T-helper 1 cell (primary cell): ENCODE data around the gene MEG3.

Experiments used
- DNase-seq, 5 donors: peaks; one replicate each; pipeline ENCODE4 v3.0.0-alpha.2; 2012 to 2020
- total RNA-seq, 4 donors: gene quantifications; one replicate each; lab custom pipeline; 2026; lab: John Stamatoyannopoulos, UW

Gene MEG3
- total RNA-seq, result 0 to 0.12 (median 0.04) reads per million in 4 donors

DNA sequence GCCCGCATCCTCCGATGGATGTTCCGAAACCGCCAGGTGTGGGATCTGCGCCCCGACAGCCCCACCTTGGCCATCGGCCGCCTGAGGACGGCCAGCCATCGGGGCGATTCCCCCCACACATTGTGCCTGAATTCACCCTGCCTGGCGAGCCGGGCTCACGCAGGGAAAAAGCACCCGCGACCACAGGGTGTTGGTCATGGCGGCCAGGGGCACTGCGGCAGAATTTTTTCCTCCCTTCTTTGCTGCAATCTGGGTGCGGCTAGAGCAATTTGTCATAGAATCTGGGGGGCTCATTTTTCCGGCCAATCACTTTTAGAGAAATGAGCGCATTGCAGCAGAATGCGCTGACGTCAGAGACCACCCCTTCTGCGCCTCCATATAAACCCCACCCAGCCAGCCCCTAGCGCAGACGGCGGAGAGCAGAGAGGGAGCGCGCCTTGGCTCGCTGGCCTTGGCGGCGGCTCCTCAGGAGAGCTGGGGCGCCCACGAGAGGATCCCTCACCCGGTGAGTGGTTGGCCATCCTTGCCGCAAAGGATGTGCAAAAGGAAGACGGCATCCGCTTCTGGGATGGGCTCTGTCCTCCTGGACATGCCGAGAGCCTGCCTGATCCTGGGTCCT, at the start of gene MEG3:
MEG3 (plus strand) TSS at position 406 of the 619 bp plus-strand sequence.
- DNase-seq, result no peak

DNA sequence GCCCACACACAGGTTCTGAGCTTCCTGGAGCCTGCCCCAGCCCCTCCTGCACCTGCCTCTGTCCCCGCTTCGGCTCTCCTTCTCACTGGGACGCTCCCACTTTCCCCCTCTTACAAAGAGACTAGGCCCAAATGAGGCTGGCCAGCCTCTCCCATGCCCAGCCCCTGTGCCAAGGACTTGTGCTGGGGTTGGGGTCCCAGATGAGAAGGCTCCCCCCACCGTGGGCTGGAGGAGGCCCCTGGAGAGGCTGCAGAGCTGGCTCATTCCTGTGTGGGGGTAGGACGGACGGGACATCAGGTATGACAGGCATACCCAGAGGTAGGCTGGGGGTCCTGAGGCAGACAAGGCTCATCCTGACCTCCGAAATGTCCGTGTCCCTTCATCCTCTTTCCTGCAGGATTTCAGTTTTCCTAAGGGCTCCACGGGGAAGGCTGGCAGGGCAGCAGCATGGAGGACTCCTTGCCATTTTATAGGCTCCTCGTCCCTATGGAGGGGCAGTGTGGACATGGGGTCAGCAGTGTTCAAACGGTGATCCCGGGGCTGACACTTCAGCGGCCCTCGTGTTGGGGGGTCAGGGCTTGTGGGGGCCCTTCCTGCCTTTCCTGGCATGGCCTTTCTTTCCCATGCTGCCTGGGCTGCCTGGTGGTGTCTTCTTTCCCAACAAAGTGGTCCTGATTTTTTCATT, 49.1 kb upstream of the MEG3 start:
- DNase-seq, result no peak

DNA sequence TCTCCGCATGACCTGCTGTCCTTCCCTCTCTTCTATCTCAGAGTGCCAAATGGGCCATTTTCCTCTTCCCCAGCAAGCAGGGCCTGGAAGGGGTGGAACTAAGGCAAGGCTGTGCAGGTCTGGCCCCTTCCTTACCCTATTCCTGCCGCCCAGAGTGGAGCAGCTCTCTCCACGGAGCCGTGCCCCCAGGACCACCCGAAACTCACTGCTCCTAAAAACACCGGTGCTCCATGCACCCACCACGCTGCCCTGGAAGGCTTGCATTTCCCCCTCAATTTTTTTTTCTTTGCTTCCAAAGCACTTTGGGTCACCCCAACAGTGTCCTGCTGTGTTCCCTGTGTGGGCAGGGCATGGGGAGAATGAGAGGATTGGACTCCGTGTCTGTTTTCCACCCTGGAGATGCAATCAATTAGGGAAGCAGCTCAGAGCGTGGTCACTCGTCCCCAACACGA, 48.5 kb upstream of the MEG3 start:
- DNase-seq, result no peak

DNA sequence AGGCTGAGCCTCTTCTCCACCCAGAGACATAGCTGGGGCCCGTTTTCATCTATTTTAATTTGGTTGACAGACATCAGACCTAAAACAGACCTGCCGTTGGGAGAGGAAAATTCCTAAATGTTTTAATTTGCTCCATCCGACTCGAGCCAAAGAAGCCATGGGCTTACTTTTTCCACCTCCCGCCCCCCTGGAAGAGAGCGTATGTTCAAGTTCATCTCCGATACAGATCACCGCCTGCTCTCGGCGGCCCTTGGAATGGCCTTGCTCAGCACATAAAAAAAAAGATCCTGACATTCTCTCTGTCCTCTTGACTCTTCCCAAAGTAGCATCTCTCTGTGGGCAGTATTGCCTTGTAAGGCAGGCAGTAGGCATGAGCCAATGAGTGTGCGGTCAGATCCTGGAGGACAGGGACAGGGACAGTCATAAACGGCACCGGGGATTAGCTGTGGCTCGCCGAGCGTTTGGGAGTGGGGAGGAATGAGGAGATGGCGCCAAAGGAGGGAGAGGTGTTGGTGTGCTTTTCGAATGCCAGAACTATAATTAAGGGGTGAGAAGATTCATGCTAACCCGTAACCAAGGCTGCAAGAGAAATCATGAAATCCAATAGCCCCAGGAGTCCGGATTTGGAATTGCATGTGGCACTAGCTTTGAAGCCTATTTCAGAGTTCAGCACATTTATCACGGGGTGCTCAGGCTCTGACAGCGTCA, 47.9 kb upstream of the MEG3 start:
- DNase-seq, result no peak

DNA sequence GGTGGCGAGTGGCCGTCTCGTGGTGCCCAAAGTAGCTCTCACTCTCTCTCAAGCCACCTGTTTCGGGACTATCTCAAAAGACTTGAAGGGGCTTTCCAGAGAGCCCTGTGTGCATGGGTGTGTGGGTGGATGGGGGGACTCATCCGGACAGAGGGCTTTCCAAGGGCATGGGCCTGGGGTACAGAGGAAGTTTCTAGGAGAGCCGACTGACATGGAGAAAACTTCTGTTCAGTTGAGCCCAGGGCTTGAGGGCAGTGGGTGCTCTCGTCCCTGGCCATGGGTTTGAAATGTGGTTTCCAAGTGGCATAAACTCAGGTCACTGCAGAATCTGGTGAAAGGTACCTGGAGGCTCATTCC, 47.4 kb upstream of the MEG3 start:
- no peak for DNase-seq

DNA sequence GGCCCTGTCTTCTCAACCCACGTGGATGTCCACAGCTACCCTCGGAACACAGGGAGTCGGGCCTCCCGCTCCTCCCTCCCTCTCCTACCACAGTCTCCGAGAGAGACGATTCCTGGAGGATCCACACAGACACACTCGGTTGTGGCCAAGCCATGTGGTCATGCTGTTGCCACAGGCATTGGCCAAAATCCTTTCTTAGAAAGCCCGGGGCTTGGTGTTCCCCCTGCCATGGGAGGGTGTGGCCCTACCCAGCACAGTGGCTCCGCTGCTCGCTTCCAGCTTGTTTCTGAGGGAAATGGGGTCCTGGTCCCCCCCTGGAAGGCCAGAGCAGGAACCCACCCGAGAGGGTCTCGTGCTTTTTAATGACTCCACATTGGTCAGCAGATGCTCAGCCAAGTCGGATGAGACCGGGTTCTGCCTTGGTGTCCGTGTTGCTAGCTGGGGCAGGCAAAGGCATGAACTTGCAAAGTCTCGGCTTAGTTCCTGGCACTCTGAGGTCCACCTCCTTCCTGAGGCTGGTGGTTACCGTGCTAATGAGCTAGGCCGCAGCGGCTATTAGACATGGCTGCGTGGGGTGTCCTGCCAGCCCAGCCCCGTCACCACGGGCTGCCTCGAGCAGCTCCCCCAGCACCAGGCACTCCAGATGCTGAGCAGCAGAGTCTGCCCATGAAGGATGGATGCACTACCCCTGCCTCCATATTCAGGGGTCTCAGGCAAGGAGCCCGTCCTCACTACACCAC, 46.8 kb upstream of the MEG3 start:
- DNase-seq, result no peak

DNA sequence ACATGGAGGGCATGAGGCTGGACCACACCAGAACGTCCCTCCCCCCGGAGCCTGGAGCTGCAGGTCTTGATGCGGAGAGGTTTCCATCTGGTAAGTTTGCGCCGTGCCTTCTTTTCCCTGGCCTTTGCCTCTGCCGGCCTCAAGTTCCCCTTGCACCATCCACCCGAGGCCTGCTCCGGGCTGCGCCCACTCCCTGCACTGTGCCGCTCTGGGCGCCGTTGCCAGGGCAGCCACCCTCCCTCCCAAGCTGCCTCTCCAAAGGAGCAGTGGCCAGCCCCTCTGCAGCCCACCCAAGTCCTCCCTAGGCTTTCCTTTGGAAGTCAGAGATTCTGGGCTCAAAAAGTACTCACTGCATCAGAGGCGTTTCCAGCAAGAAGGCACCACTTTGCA, 46.2 kb upstream of the MEG3 start:
- no peak for DNase-seq

DNA sequence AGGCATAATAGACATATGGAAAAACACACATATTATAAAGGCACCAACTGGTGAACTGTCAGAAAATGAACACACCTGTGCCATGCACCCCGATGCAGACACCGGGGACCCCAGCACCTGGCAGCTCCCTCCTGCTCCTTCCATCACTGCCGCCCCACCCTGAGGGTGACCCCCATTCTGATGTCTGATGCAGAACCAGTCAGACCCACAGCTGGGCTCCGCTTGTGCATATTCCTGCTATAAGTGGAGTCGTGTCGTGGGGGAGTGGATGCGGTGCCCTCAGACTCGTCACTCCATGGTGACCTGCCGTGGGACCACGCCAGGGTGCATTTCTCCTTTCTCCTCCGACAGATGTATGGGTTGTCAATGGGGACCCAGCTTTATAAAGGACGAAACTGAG, 45.7 kb upstream of the MEG3 start:
- DNase-seq, result no peak

DNA sequence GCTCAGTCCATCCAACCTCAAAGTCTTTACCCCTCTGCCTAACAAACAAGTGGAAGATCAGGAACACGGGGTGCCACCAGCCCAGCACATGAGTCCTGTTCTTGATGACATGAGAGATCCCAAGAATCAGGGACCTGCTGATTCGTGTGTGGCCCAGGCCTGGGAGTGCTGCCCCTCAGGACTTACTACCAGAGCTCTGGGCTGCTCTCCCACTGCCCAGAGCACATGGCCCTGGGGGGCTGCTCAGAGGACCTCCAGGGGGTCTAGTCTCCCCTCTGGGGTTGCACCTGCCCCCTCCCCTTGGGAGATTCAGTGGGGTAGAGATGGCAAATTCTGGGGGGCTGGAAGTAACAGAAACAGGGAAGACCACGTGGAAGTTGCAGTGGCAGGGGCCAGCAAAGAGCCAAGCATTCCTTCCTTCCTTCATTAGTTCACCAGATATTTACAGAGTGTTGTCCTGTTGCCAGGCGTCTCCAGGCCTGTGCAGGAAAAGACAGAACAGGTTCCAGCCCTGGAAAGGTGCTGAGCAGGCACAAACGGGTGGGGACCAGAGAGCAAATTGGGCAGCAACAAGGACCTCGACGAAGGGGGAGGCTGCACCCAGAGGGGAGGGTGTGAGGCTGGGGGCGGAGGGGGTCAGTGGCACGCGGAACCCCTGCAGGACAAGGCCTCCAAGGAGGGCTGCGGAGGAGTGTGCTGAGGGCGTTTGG, 45.1 kb upstream of the MEG3 start:
- DNase-seq, result no peak

DNA sequence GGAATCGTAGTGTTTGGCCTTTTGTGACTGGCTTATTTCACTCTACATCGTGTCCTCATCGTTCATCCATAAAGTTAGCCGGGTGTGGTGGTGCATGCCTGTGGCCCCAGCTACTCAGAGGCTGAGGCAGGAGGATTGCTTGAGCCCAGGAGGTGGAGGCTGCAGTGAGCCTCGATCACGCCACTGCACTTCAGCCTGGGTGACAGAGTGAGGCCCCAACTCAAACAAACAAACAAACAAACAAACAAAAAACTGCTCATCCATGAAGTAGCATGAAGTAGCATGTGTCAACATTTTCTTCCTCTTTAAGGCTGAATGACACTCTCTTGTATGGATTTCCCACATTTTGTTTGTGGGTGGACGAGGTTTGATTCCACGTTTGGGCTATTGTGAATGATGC, 44.0 kb upstream of the MEG3 start:
- no peak for DNase-seq

DNA sequence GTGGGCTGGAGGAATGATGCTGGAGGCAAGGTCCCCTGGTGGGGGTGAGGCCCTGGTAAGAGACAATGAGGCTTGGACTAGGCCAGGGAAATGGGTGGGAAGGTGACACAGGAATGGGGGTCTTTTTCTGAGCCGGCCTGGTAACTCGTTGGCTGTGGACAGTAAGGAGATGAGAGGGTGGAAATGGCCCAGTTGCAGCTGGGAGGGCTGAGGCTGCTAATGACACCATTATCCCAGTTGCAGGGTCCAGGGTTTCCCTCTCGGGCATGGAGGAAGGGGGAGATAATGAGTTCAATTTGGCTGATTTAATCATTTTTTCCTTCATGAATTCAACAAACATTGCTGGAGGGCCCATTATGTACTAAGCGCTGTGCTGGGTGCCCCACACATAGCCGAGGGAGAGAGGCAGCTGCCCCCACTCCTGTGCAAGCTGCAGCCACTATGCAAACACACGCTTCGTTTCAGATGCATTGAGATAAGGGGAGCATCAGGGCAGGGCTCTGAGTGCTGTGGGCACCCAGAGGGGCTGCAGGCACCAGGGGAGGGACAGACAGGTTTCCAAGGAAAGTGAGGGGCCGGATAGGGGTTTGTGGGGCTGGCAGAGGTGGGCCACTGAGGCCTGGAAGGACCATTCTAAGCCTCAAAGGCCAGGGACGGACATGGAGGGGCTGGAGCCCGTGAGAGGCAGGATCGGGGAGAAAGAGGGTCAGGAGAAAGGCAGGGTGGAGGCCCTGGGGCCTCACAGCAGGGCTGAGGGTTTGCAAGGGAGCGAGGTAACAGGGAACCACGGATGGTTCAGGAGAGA, 43.2 kb upstream of the MEG3 start:
- no peak for DNase-seq

DNA sequence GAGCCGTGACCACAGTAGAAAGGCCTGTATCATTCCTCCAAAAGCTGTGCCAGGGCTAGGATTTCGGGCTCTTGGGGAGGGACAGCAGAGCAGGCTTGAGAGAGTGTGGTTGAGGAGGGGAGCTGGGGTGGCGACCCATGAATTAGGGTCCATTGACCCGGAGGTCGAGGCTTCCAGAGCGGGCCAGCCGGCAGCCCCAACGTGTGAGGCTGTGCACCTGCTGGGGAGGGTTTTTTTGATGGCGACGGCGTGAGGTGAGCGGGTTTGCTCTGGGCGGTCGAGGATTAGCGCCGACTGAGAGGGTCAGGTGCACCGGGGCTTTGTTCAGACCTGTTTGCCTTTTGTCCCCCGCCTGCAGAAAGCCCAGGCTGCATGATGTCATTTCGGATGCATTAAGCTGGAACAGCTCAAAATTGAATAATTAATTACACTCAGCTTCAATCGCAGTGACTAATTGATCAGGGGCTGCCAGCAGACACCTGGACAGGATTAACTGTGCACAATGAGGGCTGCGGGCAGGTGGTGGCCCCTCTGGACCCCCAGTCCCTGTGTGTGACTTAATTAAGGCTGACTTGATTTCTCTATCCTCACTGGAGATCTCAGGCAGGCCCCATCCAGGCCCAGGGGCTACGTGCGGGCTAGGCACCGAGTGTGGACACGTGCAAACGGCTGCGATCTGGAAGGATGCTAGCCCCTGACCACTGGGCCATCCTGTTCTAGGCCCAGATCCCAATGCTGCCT, 42.1 kb upstream of the MEG3 start:
- DNase-seq, result no peak

DNA sequence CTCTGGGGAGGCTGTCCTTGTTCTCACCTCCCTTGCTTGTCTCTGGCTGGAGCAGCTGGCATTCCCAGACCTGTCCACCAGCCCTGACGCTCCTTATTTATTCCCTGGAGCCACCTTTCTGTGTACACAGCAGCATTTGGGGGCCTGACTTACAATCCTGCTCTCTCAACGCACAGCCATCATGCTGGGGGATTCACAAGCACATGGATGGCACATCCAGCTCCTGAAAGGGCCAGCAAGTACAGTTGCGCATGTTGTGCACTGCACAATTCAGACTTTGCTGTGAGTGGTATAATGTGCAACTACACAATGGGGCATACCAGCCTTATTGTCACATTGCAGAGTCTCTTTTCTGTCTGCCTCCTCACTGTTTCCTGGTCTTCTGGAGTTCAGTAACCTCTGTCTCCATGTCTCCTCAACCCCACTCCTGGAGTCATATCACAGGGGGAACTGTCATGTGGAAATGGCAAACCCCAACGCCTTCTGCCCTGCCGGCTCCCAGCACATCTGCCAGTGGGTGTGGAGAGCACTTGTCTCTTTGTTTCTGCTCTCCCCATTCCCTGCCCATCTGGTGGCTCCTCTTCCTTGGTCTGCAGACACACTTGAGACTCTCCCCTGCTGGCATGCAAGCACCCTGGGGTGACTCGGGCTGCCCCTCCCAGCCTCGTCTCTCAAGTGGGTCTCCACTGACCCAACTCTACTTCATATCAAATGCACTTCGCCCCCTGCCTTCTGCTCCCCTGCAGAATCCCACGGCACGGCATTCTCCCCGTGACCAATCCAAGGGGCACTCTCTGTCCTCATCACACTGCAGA, 41.2 kb upstream of the MEG3 start:
- DNase-seq, result no peak

DNA sequence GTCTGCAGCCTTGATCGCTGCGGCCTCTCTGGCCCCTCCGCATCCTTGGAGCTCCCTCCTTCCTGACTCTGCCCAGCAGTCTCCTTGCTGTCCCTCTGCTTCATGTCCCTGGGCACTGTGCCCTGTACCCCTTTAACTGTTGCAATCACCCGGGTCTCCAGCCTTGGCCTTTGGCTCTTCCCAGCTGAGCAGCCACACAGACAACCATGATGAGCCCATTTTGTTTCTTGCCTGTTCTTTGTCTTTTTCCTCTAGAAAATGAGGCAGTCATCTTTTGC, 40.6 kb upstream of the MEG3 start:
- DNase-seq, result no peak

DNA sequence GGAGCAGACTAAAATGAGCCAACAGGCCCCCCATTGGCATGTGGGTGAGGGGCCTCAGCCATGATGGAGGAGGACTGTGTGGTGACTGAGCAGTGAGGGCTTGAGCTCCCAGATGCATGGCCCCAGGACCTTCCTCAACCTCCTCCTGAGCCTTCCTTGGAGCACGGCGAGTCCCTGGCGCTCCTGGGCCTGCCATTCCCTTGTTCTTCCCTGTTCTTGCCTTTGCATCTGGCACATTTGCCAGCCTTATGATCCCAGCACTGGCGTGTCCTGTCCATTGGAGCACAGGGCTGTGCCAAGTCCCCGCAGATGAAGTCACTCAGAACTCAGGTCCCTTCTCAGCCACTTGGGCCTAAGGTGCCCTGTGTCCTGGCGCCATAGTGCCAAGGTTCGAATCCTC, 40.3 kb upstream of the MEG3 start:
- DNase-seq, result no peak

DNA sequence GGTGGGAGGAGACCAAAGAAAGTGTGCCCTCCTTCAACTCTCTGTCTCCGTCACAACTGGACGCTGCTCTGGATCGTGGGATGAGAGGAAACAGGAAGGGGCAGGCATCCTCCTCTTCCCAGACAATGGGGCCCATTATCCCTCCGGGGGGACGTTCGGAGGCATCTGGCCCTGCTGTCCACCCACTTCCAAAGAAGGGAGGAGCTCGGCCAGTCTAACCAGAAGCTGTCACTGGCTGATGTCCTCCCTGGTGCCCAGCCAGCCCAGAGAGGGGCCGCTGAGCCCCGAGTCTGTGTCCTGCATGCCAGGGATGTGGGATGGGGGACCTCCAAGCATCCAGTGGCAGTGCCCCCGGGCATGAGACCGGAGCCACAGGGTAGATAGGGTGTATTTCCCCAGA, 39.8 kb upstream of the MEG3 start:
- no peak for DNase-seq

DNA sequence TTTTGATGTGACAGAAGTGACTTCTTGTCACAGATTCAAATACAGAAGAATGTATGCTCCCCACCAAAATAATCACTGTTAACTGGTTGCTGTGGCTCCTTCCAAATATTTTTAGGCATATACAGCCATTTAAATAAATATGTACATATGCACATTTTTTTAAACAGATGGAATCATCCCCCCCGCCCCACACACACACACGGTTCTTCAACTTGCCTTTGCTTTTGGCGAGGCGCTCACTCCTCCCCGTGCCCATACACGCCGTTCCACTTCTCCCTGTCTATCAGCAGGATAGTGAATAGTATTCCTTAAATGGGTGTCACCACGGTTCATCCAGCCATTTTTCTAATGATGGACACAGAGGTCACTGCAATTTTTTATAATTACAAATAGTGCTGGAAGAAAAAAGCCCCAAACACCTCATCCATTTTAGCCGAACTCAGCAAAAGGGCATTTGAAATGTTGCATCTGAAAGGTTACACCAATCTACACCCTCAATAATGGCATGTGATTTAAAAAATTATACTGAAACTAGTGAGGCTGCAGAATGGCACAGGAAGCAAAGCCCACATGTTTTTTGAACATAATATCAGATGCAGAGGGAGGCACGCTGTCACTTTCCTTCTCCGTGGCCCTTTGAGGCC, 39.2 kb upstream of the MEG3 start:
- DNase-seq, result no peak

DNA sequence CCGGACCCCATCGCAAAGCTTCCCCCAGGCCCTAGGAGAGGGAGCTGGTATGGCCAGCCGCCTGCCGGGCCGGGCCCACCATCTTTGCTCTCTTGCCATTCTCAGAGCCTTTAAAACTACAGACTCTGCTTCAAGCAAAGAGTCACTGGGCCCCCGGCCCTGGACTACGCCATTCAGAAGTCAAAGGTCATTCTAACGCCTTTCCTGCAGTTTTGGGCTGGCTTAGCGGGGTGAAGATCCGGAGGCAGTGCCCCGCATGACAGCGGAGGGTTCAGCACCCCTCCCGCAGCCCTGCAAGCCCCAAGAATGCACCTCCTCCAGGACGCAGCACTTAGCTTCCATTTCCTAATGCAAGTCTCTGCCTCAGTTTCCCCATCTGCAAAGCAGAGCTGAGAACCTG, 38.3 kb upstream of the MEG3 start:
- no peak for DNase-seq

DNA sequence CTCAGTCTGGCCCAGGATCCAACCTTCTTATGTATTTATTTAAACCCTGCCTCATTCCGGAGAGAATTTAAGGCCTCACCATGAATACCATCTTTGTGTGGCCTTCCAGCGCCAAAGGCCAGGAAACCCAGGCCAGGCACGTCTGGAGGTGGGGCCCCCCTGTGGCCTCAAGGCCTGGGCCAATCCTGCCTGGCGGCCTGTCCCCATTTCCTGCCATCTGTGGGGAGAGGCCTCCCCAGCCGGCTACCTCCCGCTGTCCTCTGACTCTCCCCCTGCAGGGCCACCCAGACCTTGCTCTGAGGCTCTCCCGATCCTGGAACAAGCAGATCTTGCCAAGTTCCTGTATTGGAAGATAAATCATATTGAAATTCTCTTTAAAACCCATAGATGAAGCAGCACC, 37.4 kb upstream of the MEG3 start:
- no peak for DNase-seq

DNA sequence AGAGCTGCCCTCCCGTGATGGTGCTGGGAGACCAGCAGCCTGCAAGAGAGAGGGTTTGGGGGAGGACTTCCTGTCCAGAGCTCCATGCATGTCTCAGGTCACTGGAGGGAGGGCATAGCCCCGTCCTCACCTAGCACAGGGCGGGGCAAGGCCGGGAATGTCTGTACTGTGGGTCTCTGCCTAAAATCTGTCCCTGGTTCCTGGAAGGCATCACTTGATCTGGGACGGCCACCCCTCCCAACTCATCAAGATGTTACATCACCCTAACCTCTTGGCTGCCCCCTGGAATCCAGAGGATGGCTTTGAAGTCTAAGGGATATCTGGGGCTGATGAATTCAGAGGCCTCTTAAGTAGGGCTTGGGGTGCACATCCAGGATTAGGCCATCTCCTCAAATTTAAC, 37.0 kb upstream of the MEG3 start:
- DNase-seq, result no peak
